NCI-H1436 (cell line): ENCODE data around the gene SNTG2.

Experiments
- DNase-seq: peaks from one replicate; lab custom pipeline; 2025; lab: John Stamatoyannopoulos, UW

SNTG2 gene

GRCh38 chr2:953975-954686 lies 3.5 kb downstream of the SNTG2 start:
- DNase-seq, result no peak

DNA sequence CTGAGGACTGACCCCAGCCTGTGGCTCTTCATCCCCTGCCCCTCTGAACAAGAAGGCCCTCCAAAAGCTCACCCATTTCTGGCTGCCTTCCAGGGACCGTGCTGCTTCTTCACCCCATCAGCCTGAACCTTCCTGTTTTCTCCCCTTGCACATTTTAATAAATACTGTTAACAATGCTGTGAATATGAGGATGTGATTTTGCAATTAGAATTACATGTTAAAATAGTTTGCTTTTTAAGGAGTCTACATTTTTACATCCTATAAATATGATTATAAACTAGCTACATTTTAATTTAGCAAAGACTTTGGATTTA lies 4.0 kb downstream of the SNTG2 start:
- DNase-seq, result no peak

- DNase-seq, result no peak
These were observed 5.4 kb downstream of the SNTG2 start for GRCh38 chr2:955829-956731.

DNA sequence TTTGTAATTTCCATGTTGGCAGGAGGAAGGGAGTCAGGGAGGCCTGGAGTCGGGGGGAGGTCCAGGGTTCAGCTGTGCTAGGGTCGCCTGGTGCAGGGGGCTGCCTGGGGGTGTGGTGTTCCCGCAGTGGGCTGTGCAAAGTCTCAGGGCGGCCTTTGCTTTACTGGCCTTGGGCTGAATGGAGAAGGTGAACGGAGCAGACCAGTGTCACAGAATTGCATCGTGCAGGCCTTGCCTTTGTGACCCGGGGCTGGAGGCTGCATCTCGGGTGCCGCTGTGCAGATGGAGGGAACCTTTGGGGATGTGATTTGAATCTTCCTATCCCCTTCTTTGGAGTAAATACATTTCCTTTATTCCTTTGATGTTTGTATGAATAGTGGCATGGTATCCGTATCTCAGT lies 8.8 kb downstream of the SNTG2 start:
- no peak for DNase-seq

- DNase-seq, result no peak
These were observed 9.6 kb downstream of the SNTG2 start for GRCh38 chr2:960061-960736.

DNA sequence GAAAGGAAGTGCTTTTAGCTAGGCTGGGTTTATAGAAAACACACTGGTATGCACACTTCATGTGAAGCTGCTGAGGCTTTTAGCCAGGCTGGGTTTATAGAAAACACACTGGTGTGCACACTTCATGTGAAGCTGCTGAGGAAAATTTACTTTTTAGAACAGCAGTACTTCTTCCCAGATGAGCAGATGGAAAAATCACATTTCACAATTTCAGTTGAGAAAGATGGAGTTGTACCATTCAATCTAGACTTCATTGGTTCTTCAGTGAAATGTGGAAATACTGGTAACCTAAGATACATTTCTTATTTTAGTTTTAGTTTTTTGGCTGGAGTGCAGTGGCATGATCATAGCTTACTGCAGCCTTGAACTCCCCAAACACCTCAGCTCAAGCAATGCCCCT lies 11.1 kb downstream of the SNTG2 start:
- DNase-seq, result no peak

DNA sequence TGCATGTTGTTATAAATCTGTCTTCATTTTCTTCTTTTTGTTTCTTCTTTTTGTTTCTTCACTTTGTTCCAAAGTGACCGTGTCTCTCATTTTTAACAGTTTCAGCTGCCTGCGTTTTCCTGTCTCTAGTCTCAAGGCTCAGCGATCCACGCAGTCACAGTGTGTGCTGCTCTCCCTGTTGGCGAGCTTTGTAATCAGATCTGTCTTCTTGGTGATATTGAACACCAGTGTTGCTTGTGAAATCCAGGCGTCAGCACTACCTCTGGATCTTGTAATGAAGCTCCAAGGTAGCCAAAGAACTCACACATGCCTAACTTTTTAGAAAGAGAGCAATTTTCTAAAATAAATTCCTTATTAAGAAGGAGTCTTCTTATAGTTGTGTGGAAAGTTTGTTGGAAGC lies 13.2 kb downstream of the SNTG2 start:
- DNase-seq, result no peak

- DNase-seq, result no peak
These were observed 13.9 kb downstream of the SNTG2 start for GRCh38 chr2:964562-964961.

GRCh38 chr2:965640-966147 lies 15.0 kb downstream of the SNTG2 start:
- no peak for DNase-seq

DNA sequence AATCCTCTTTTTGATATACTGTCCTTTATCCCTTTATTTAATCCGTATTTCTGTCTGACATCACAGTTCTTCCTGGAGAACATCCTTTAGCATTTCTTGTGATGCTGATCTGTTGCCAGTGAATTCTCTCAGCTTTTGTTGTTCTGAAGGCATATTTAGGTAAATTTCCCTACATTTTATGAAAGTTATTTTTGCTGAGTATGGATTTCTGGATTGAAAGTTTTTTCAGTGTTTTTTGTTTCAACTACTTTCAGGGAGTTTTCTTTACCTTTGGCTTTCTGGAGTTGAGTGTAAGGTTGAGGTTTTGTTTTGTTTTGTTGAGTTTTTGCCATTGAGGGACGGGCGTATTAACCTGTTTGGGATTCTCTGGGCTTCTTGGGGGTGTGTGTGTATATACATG lies 22.5 kb downstream of the SNTG2 start:
- DNase-seq, result no peak

GRCh38 chr2:974054-974453 lies 23.4 kb downstream of the SNTG2 start:
- DNase-seq, result no peak

GRCh38 chr2:974502-974901 lies 23.9 kb downstream of the SNTG2 start:
- DNase-seq, result no peak

- no peak for DNase-seq
These were observed 24.4 kb downstream of the SNTG2 start for GRCh38 chr2:975095-975494.

GRCh38 chr2:979069-979928 lies 28.6 kb downstream of the SNTG2 start:
- DNase-seq, result no peak

DNA sequence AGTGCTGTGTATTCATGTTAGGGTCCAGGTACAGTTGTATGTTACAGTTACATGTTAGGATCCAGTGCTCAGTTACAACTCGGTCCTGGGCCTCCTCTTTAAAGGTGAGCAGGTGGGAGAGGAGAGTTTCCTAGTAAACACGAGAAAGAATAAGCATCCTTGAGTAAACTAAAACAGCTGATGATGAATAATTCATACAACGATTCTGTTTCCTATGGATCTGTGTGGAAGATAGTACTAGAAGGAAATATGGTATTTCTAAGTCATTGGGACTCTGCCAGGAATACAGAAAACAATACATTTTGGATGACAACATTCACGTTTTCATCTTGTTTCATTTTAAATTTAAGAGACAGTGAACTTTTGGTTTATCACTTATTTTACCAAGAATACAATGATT lies 29.5 kb downstream of the SNTG2 start:
- no peak for DNase-seq

DNA sequence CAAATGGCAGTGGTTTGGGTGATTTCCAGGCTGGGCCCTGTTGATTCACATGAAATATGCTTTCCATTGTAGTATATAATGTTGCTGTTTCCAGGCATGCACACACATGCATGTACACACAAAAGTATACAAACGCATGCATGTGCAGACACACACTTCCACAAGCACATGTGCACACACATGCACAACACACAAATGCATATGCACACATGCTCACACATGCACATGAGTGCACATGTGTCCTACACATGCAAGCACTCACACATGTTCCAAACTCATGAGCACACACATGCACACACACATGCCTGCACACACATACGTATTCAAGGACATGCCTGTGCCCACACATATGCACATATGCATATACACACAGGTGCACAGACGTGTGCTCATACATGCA lies 30.6 kb downstream of the SNTG2 start:
- no peak for DNase-seq

DNA sequence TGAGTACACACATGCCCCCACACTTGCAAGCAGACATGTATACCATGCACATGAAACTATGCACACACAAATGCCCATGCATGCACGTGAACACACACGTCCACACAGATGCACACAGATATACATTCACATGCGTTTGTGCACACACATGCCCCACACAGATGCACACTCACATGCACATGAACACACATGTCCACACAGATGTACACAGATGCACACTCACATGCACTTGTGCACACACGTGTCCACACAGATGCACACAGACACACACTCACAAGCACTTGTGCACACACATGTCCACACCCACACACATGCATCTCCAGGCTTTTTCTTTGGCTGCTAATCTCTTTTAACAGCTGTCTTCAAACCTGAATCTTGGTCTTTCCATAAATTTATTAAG lies 31.1 kb downstream of the SNTG2 start:
- DNase-seq, result no peak

DNA sequence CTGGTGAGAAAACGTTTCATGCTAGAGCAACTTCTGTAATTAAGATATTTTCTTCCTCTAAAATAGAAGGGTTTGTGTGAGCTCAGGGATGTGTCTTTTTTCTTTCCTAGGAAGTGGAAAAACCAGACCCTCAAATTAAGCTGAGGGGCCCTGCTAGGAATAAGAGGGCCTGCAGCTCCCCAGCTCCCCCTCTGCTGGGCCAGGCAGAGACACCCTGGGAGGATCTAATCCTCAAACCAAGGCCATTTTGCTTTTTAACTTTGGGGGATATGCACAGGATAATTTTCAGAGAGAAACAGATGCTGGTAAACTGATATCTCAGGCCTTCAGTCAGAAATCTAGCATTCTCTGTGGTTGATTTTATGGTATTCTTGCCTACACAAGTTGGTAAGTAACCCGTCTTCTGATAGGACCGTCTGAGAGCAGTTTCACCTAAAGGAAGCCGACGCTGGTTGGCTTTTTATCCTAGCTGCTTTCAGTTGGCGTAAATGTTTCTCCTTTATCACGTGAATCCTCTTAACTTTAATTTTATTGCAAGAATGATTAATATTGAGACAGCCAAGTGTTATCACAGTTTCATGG lies 34.8 kb downstream of the SNTG2 start:
- no peak for DNase-seq

DNA sequence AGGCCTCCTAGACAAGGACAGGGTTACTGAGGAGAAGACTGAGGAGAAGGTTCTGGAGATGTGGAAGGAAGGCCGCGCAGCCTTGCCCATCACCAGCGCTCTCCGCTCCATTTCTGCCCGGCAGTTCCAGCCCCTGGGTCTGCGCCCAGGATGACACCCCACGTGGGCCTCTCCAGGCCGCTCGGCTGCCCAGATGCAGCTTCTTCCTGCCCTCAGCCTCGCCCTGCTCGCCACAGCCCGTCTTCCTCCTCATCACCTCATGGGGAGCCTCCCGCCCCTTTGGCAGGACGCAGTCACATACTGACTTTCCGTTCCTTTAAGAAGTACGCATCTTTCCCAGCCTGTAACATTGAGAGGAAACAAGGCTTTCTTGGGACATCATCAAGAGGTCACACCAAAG lies 37.1 kb downstream of the SNTG2 start:
- DNase-seq, result no peak

DNA sequence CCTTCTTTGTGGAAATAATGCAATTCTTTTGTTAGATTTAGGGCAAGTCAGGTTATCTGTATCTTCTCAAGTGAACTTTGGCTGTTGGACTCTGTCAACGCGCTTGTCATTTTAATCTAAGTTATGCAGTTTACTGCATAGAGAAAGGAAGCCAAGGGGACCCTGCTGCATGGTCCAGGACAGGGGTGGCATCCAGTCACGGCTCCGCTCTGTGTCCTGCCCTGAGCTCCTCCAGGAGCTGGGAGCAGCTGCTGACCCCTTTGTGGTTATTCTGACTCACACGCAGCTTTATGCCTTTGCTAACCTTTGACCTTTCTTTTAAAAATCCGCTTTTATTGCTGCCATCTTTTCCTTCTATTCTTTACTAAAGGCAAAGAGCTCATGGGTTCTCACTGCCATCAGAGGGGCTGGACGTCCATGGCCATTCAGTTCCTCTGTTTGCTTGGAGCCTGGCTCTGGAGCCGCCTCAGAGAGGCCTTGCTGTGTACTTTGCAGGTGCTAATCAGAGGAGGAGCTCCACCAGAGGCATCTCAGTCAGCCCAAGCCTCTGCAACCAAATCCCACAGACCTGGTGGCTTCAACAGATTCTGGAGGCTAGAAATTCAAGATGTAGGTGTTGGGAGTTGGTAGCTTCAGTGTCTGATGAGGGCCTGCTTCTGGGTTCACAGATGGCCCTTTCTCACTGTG lies 39.3 kb downstream of the SNTG2 start:
- DNase-seq, result no peak

GRCh38 chr2:990970-991369 lies 40.3 kb downstream of the SNTG2 start:
- DNase-seq, result no peak
